ENCODE data around the gene ARHGAP6.
A peak's percentile ranks its signal among the peaks of the same experiment; 100 is the strongest.
"Not testable (repeated sequence)": the region's sequence is repeated elsewhere in the genome, so short reads cannot be mapped to it uniquely, and the experiment has no call there.

ARHGAP6 gene

DNA sequence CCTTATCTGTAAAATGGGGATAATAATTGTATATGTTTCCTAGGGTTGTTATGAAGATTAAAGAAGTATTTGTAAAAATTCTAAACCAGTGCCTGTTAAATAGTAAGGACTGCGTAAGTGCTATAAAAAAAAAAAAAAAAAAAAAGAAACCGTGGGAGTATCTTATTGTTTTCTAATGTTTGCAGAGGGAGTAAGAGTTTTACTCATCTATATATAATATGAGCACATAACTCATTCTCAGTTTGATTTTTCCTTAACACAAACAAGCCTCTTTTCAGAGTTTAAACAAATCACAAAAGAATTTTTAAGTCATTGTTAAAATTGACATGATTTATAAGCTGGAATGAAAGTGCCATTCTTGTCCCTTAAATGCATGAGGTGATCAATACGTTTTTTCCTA is 267.6 kb downstream of the ARHGAP6 start:
- no peak for DNase-seq (ENCODE audit: low spot score)

DNA sequence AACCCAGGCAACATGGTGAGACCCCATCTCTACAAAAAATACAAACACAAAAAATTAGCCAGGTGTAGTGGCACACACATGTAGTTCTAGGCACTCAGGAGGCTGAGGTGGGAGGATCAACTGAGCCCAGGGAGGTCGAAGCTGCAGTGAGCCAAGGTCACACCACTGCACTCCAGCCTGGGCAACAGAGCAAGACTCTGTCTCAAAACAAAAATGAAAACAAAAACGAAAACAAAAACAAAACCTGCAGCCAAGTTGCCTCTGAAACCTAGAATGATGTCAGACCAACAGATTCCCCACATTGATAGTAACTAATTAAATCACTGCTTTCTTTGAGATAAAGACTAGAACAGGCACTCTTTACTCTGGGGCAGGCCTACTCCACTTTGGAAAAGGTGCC is 268.0 kb downstream of the ARHGAP6 start:
- DNase-seq (ENCODE audit: low spot score): no peak

DNA sequence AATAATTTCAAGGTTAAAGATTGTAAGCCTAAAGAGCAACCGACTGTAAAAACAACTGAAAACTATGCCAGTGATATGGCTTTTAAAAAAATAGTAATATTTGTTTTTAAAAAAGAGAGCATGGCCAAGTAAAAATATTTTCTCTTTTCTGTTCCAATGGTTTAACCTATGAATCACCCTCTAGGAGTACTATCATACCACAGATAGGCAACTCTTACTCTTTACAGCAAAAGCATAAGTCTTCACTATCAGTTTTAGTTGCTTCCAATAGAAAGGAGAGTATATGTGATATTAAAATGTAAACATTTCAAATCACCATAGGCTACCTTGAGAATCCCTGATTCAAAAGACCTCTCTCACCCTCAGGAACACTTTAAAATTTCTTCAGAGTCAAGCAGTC is 269.9 kb downstream of the ARHGAP6 start:
- DNase-seq (ENCODE audit: low spot score): no peak

DNA sequence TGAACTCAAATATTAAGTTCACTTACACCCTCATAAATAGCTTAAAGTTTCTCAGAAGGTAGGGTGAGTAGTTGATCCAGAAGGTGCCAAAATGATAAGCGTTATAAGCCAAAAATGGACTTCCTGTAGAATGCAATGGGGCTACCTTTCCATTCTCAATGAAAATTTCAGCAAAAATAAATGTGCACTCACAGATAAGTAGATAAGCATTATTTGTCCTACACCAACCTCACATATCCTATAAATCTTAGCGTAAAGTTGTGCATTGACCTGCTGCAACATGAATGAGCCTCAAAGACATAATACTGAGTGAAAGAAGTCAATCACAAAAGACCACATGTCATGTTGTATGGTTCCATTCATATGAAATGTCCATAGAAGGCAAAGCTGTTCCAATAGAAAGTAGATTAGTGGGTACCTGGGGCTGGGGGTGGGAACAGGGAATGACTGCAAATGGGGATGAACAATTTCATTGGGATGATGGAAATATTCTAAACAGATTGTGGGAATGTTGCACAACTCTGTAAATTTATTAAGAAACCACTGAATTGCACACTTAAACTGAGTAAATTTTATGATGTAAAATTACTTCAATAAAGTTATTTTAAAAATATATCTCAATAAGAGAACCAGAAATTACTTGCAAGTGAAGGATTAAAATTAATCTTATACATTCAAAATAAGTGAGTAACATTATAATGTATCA is 271.6 kb downstream of the ARHGAP6 start:
- no peak for DNase-seq (ENCODE audit: low spot score)

DNA sequence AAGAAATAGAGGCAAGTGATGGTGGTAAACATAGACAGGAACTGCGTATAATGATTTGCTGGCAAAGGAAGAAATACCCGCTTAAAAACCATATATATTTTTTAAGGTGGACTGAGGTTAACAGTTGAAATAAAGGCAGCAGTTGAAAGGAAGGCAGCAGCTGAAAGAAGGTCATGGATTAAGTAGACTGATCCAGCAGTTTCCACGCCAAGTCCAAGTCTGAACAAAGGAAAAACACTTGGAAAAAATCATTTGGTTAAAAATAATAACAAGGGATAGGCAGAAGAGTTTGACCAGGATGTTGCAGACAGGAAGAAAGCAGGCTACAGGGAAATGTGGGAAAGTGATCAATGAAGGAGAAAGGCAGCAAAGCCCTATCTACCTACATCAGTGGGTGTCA is 278.9 kb downstream of the ARHGAP6 start:
- DNase-seq (ENCODE audit: low spot score): no peak

DNA sequence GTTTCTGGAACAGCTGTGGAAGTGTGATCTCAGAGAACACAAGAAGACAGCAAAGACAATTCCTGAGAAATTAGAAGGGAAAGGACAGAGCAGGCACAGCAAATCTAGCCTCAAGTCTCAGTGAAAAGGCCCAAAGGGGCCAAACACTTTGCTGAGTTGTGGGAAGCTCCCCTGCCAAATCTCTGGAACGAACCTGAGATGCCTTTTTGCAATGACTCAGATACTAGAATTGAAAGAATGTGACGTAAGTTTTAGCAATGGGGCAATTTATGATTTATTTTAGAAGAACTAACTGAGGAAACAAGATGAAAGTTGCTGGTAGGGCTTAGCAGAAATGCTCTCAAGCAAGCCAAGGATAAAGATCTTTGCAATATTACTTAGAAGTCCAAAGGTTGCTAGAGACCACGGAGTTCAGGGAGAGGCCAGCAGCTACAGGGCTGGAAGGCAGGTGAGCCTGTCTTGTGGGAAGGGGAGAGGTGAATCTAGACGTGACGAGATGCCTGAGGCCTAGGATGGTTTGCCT is 279.7 kb downstream of the ARHGAP6 start:
- DNase-seq (ENCODE audit: low spot score): no peak

DNA sequence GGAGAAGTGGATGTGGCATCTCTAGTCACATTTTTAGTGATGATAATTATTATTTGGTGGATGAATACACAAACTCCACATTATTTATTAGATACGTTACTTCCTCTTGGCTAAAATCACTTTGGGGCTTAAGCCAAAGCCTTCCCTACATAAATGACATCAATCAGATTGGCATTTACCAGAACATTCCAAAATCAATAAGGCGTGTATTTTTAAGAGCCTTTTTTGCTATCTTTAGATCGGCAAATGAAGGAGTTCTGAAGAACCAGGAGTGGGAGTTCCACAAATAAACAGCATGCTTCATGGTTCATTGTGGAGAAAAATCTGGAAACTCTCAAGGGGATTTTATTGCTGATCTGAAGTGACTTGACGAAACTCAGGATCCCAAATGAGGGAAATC is 282.8 kb downstream of the ARHGAP6 start:
- DNase-seq (ENCODE audit: low spot score): no peak

DNA sequence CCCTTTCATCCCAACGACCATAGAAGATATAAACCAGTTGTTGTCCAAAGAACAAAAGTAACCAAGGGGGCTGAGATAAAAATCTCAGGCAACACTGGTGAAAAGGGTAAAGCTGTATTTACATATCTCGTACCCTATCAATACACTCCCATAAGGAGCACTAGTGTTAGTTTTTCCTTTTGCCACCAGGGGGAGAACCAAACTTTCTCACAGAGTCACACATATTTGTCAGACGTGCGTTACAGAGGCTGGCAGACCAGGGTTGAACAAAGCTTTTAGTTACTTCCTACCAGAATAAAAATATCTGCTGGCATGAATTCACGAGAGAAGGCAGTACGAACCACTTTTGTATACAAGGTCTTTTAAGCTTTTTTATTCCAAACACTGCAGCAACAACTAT is 284.3 kb downstream of the ARHGAP6 start:
- peak; percentile 41 for DNase-seq (ENCODE audit: low spot score)

DNA sequence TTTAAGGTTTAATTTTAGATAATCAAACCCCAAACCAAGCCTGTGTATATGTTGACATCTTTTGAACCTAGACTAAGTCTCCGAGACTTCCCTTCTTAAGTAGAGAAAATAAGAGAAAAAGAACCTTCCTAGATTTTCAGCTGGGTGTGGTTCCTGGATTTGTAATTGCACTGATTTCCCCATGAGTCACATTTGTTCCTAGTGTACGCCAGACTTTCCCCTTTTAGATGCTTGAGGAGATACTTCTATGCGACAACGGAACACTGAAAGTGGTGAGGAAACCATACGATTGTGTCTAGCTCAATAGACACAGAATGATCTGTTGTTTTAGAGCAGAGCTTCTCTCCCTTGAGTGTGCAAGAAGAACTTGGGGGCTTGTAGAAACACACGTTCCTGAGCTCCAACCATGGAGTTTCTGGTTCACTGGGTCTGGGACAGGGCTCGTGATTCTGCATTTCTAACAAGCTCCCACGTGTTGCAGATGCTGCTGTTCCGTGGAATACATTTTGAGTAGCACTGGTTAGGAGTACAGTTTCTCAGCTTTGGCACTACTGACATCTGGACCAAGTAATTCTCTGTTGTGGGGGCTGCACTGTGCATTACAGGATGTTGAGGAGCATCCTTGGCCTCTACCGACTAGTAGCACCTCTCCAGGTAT is 285.4 kb downstream of the ARHGAP6 start:
- no peak for DNase-seq (ENCODE audit: low spot score)

DNA sequence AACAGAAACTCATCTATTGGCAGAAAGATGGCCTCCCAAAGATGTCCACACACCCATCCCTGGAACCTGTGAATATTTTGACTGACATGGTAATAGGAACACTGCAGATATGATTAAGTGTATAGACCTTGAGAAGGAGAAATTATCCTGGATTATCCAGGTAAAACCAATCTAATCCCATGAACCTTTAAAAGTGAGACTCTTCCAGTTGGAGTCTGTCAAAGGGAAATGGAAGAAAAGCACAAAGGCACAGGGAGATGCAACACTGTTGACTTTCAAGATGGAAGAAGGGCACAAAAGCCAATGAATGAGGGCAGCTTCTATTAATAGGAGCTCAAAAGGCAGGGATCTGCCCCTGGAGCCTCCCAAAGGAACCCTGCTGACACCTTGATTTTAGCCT is 289.6 kb downstream of the ARHGAP6 start:
- DNase-seq (ENCODE audit: low spot score): no peak

DNA sequence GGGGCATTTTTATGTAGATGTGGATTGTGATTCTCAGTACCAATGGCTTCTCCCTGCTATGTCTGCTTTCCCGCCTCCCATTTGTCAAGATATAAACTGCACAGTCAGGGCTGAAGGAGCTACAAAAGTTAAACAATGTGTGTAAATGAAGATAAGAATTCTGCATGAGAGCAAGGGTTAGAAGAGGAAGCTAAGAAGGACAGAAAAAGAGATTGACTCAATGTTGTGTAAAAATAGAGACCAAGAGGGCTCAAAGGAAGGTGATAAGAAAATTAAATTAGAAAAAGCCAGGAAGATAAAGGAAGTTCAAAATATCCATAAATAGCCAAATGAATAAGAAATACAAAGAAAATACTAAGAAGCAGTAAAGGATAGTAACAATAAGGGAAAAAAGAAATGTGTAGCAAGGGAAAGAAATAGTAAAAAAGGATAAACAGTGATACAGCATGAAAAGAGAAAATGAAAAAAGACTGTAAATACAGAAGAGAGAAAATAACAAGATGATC is 290.1 kb downstream of the ARHGAP6 start:
- DNase-seq (ENCODE audit: low spot score): no peak

DNA sequence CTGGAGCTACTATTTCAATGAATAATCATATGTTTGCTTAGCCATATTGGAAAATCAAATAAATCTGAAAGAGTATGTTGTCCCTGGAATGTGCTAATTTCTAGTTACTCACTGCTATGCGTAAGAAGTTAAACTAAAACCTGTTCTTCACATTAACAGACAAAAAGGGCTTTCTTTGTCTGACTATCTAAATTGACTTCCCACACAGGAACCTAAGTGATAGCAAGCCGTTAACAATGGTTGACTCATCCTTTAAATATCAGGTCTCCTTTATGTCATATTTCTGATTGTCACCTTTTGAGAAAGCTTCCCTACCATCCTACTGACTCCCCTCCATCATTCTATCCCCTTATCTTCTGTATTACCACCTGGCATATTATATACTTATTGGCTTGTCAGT is 291.1 kb downstream of the ARHGAP6 start:
- peak; percentile 0 for DNase-seq (ENCODE audit: low spot score)

DNA sequence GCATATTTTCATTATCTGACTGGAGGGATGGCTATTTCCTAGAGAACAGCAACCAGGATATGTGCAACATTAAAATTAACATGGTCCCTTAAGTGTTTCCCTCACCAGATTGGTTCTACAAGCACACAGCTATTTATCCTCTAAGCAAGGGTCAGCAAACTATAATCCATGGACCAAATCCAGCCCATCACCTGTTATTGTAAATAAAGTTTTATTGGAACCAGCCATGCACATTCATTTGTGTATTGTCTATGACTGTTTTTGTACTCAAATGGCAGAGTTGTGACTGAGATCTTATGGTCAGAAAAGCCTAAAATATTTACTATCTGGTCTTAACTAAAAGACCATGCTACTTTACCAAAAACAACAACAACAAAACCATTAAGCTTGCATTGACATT is 294.6 kb downstream of the ARHGAP6 start:
- DNase-seq (ENCODE audit: low spot score): no peak

DNA sequence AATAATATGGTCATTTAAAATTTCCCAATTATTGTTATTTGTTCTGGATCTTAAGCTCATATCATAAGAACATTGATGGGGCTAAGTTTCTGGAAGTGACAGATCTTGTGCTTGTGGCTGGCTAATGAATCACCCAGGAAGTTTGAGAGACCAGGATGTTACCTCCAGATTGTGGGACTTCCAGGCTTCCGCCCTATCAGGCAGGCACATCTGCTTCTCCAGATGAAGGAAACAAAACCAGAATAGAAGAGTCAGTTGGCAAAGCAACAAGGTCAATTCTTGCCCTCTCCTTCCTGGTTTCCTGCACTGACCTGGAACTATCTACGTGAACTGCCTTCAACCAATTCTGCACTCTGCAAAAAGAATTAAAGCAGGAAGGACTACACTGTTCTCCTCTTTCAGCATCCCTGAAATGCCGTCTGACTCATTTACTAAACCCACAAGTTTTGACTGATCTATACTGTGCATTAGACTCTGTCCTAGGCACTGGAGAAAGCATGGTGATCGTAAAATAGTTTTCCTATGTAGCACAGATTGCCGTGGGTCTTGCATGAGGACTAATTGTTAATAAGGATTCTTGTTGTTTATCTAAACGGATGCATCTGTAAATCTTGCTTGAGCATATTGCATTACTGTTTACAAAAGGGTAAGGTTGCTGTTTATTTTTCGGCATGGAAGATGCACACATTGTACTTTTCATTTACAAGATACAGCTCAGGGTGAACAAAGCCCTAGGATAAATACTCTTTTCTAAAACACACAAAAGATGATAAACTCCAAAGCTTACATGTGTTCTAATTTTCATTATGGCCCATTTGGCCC is 297.9 kb downstream of the ARHGAP6 start:
- DNase-seq (ENCODE audit: low spot score): no peak

DNA sequence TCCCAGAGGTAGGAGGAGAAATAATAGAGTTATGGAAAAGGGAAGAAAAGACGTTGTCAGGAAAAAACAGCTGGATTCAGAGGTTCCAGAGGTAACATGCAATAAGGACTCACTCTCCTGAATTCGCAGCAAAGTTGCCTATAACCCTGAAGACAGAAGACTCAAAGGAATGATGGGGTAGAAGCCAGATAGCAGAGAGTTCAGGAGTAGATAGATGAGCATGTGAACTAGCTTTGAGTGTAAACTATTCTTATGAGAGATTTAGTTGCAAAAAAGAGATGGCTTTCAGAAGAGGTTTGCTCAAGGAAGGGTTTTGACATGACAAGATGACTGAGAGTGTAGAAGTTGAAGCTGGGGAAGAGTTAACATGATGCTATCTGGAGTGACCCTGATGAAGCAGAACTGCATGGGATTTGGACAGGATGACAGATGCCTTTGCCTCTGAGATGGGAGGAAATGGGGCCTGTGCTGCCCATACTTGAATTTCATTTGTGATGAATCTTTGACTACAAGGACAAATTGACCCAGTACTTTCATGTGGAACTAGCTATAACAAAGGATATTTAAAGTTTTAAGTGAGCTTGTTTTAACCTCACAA is 298.6 kb downstream of the ARHGAP6 start:
- no peak for DNase-seq (ENCODE audit: low spot score)

DNA sequence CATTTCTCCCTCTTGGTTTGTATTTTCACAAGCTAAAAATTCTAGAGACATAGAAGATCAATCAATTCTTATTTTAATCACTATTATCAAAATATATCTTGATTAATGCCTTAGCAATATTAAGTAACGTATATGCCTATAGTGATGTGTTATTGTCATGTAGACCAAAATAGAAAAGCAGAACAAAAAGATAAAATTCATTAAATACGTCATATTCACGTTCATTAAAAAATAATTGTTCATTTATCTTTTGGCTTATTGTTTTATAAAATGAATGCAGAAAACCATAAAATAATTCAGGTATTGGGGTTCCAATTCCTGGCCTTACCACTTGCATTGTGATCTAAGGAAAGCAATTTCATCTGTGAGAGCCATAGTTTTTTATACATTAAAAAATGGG is 300.3 kb downstream of the ARHGAP6 start:
- no peak for DNase-seq (ENCODE audit: low spot score)

DNA sequence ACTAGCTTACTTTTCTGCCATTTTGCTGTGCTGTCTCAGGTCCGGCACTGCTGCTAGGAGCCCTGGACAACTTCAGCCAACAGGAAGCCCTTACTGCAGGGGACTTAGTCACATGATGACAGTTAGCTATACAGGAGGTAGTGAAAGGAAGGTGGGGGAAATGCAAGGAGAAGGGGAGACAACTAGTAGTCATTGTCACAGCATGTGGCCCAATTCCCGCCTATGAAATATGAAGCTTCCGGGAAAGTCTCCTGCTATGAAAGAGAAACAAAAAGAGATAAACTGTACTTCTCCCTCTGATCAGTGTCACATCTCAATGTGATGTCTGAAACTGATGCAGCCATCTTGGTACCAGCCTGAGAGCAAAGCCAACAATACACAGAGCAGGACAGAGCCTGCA is 300.9 kb downstream of the ARHGAP6 start:
- no peak for DNase-seq (ENCODE audit: low spot score)

DNA sequence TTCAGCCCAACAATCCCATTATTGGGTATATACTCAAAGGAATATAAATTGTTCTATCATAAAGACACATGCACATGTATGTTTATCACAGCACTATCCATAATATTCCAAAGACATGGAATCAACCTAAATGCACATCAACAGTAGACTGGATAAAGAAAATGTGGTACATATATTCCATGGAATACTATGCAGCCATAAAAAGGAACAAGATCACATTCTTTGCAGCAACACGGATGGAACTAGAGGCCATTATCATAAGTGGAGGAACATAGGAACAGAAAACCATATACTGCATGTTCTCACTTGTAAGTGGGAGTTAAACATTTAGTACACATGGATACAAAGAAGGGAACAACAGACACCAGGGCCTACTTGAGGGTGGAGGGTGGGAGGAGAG is 301.9 kb downstream of the ARHGAP6 start:
- not testable (repeated sequence) for DNase-seq (ENCODE audit: low spot score)

DNA sequence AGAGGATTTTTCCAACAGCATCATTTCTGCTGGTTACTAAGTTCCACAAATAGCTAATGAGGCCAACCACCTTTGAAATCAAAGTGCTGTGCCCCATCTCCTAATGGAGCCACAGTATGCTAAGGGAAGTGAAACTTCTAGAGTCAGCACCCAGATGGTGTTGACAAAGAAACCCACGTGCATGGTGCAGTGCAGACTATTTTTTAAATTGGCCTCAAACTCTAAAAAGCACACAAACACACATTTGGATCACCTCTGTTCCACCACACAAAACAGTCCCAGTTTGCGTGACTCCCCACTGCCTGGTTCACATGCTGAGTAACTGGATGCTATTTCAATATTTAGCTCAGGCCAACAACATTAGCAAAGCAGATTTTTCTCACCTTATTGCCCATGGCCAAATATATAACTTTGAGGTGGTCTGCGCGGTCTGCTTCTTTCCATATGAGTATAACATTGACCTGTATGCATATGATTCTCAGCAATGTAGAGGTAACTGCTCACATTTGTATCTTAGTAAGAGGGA is 302.6 kb downstream of the ARHGAP6 start:
- DNase-seq (ENCODE audit: low spot score): no peak

DNA sequence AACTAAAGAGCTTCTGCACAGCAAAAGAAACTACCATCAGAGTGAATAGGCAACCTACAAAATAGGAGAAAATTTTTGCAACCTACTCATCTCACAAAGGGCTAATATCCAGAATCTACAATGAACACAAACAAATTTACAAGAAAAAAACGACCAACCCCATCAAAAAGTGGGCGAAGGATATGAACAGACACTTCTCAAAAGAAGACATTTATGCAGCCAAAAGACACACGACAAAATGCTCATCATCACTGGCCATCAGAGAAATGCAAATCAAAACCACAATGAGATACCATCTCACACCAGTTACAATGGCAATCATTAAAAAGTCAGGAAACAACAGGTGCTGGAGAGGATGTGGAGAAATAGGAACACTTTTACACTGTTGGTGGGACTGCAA is 304.1 kb downstream of the ARHGAP6 start:
- DNase-seq (ENCODE audit: low spot score): not testable (repeated sequence)

DNA sequence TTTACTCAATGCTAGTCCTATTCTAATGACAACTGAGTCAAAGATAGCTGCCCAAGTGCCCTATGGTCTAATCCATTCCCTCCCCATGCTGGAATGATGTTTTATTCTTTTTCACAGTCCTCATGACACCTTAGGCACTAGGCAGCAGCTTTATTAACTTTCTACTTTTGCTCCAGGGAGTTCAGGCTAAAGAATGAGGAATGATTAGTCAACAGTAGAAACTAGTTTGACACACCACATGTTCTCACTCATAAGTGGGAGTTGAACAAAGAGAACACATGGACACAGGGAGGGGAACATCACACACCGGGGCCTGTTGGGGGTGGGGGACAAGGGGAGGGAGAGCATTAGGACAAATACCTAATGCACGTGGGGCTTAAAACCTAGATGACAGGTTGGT is 309.8 kb downstream of the ARHGAP6 start:
- not testable (repeated sequence) for DNase-seq (ENCODE audit: low spot score)
